Fibroblast of the conjunctiva (primary cell): ENCODE measurements around the gene LCLAT1.

Source experiments
- DNase-seq: peaks from one replicate; pipeline ENCODE4 v3.0.0-alpha.2; 2010; ENCODE audit warnings: low read depth

Gene LCLAT1

GRCh38 chr2:30670453-30670852 is 223.4 kb downstream of the LCLAT1 start:
- no peak for DNase-seq

- no peak for DNase-seq
These were observed 226.1 kb downstream of the LCLAT1 start for GRCh38 chr2:30673127-30673526.

GRCh38 chr2:30675758-30676157 is 228.7 kb downstream of the LCLAT1 start:
- DNase-seq = no peak

- DNase-seq = no peak
These were observed 230.2 kb downstream of the LCLAT1 start for GRCh38 chr2:30677231-30677630.

GRCh38 chr2:30677861-30678385 is 230.9 kb downstream of the LCLAT1 start:
- DNase-seq = no peak

- DNase-seq = no peak
These were observed 231.5 kb downstream of the LCLAT1 start for GRCh38 chr2:30678410-30679137.

GRCh38 chr2:30679426-30680088 is 232.5 kb downstream of the LCLAT1 start:
- DNase-seq = no peak

- DNase-seq = no peak
These were observed 233.1 kb downstream of the LCLAT1 start for GRCh38 chr2:30680121-30680520.

GRCh38 chr2:30681022-30681421 is 234.0 kb downstream of the LCLAT1 start:
- DNase-seq = no peak

GRCh38 chr2:30683236-30683956 is 236.3 kb downstream of the LCLAT1 start:
- DNase-seq = no peak

- no peak for DNase-seq
These were observed 237.0 kb downstream of the LCLAT1 start for GRCh38 chr2:30684026-30684425.

GRCh38 chr2:30684516-30684915 is 237.5 kb downstream of the LCLAT1 start:
- DNase-seq = no peak

GRCh38 chr2:30684996-30685395 is 237.9 kb downstream of the LCLAT1 start:
- no peak for DNase-seq

- DNase-seq = no peak
These were observed 239.0 kb downstream of the LCLAT1 start for GRCh38 chr2:30686000-30686399.

GRCh38 chr2:30686669-30687068 is 239.6 kb downstream of the LCLAT1 start:
- DNase-seq = no peak

GRCh38 chr2:30688956-30689401 is 241.9 kb downstream of the LCLAT1 start:
- no peak for DNase-seq

- DNase-seq = no peak
These were observed 242.6 kb downstream of the LCLAT1 start for GRCh38 chr2:30689496-30690125.

GRCh38 chr2:30690126-30690561 is 243.1 kb downstream of the LCLAT1 start:
- no peak for DNase-seq

- no peak for DNase-seq
These were observed 244.3 kb downstream of the LCLAT1 start for GRCh38 chr2:30691091-30691947.

- no peak for DNase-seq
These were observed 245.1 kb downstream of the LCLAT1 start for GRCh38 chr2:30691948-30692828.
